HG02885 (cell line): ENCODE measurements around the gene RNF166.
A peak's percentile ranks its signal among the peaks of the same experiment; 100 is the strongest.

Experiments used
- ATAC-seq: cut with Tn5 transposase; IDR thresholded peaks from one replicate; pipeline ENCODE4 v1.9.1; 2021; ENCODE audit warnings: mild to moderate bottlenecking; ENCODE audit not compliant: unreplicated experiment, poor library complexity

The RNF166 gene

DNA sequence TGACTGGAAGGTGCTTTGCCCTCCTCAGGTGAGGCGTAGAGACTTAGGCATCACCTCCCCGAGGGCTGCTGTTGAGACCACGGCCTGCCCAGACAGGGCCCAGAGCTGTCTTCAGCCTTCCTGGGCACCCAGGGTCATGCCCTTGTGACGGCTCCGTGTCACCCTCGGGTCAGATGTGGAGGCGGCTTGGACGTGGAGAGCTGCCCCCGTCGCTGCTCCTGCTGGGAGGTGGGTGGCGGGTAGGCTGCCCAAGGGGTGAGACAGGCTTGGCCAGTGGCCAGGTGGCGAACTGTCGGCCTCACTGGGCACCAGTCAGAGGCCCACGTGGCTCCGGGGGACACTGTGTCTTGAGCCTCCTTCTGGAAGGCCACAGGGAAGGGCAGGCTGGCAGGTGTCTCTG is 11.0 kb downstream of the RNF166 start:
- ATAC-seq, result no peak

DNA sequence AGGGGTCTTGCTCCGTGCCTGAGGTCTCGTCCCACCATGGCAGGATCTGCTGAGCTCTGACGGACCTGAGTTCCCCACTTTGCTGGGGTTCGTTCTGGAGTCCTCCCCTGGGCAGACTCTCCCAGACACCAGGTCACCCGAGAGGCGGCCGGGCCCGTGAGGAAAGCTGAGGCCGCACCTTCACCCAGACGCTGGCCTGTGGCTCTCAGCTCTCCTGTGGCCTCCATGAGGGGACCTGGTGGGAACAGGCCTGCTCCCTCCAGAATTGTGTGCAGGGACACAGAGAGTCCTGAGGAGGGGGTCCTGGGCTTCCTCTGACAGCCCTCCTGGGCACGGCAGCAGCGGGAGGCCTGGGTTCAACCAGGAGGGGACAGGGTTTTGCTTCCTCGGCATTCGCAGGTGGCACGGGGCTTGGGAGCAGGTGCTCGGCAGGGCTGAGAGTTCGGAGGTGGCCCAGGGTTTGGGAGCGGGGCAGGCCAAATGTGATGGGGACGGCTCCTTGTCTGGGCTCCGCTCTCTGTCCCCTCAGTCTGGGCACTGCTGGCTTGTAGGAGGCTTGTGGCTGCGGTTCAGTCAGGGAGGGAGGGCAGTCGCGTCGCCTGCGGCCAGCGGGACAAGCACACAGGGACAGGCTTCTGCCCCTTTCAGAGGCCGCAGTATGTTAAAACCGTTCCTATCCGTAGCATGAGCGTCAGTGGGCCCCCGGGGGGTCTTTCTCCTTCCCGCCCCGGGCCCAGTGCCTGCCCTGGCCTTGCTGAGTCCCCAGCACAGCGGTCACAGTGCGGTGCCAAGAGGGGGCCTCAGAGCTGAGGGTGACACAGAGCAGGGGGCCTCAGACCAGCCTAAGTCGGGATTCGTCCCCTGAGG is 11.8 kb downstream of the RNF166 start:
- no peak for ATAC-seq

DNA sequence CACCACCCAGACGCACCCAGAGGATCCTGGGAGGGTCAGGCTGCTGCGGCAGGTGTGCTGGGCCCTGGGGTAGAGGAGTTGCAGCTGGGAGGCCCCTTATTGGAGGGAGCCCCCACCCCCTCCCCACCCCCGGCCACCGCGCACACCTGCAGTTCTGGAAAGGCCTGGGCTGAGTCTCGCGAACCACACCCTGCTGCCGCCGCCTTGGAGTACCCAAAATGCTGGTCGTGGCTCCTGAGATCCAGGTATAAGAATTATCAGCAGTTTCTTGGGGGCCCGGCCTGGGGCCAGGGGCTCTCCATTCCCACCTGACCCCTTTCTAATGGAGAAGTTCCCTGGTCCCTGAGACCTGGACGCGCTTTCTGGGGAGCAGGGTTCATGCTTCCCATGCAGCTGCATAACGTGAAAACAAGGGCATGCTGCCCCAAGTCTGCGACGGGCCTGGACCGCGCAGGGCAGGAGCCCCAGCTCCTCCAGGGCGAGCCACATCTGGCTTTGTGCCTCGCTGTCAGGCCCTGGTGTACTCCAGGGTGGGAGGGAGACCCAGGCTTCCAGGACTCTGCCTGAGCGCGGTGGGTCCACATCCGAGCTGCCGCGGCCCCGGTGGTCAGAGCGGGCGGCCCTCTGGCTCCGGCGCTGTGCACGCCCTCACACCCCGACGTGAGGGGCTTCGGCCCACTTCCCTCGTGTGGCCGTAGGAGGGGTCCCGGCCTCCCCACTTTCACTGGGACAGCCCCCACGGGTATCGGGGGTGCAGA is 12.6 kb downstream of the RNF166 start:
- ATAC-seq, result no peak

DNA sequence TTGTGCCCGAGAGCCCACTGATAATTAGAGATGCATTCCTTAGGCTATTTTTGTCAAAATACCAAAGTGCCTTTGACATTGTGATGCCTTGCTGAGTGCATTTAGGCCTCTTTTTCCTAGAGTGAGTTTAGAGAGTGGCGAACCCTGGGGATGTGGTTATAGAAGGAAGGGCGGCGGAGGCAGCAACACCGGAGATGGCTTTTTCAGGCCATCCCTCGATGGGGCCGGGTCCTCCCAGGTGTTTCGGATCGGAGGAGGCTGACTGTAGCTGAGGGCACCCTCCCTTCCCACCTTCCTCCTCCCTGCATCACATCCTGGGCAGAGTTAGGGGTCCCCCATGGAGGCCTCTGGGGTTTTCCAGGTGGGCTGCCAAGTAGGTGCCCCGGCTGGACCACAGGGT is 13.3 kb downstream of the RNF166 start:
- no peak for ATAC-seq

DNA sequence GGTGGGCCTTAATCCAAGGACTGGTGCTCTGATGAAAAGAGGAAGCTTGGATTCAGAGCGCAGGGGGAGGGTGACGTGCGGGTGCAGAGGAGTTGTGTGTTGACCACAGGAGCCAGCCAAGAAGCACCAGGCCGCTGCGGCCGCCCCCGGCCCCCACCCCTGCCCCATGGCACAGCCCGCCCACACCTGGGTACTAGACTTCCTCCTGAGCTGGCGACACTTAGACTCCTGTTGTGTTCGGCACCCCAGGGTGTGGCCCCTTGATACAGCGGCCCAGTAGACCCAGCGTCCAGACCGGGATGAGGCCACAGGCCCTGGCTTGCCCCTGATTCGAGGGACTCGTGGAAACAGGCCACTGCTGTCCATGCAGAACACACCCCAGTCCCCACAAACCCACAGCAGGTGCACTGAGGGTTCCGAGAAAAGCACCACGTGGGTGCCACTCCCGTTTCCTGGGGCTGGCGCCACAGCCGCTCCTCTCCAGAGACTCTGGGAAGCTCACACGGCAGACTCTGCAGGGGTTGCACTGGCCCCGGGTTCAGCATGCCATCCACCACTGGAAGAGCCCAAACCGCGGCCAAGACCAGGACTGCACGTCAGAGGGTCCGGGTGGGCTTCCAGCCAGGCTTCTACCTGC is 14.2 kb downstream of the RNF166 start:
- ATAC-seq, result no peak

DNA sequence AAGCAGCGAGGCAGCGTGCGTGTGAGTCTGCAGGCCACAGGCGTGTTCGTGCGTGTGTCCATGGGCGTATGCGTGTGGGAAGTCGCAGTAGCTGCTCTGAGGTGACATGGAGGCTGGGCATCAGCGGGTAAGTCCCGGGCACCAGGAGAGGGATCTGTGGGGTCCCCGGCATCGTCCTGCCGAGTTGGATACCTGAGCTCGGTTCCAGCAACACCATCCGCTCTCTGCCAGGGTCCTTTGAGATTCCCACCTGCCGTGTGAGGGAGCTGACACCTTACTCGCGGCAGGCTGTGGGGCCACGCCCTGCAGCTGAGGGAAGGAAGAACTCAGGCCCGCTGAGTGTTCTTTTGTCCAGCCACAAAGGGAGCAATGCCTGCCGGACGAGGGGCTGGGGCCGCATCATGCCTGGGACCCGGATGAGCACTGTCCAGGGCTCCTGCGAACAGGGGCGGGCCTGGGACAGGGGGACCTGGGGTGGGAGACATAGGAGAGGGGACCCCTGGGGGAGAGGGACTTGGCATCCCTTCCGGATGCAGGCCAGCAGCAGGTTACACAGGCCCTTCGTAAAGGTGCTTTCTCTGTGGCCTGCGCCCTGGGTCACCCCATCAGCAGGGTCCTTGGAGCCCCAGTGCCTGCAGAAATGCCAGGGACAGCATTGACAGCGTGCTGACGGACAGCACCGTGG is 14.9 kb downstream of the RNF166 start:
- no peak for ATAC-seq

DNA sequence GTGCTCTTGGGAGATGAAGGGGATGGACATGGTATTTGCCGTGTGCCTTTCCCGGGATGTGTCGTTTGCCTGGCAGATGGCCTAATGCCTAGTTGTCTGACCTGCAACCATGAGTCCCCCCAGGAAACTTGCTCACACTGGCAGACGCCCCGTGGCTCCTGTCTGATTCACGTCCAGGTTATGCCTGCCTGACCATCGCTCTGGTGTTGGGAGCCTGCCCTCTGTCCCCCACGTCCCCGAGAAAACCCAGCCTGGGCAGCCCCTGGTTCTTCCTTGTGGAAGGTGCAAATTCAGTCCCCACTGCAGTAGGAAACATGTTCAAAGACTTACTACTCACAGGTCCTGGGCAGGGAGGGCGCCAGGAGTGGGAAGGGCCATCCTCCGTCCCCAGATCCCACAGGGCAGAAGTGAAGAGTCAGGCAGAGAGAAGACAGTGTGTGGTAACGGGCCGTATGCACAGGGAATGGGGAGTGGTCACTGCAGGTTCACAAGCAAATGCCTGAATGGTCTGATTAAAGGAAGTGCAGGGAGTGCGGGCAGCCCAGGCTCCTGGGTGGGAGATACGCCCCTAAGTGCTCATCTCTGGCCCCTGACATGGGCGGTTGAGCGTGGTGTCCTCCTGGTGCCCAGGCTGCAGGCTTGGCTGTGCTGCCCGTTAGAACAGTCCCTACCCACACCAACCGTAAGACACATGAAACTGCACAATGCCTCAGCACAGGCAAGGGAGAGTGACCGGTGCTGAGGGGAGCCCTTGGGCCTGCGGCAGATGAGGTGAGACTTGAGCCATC is 15.7 kb downstream of the RNF166 start:
- no peak for ATAC-seq

DNA sequence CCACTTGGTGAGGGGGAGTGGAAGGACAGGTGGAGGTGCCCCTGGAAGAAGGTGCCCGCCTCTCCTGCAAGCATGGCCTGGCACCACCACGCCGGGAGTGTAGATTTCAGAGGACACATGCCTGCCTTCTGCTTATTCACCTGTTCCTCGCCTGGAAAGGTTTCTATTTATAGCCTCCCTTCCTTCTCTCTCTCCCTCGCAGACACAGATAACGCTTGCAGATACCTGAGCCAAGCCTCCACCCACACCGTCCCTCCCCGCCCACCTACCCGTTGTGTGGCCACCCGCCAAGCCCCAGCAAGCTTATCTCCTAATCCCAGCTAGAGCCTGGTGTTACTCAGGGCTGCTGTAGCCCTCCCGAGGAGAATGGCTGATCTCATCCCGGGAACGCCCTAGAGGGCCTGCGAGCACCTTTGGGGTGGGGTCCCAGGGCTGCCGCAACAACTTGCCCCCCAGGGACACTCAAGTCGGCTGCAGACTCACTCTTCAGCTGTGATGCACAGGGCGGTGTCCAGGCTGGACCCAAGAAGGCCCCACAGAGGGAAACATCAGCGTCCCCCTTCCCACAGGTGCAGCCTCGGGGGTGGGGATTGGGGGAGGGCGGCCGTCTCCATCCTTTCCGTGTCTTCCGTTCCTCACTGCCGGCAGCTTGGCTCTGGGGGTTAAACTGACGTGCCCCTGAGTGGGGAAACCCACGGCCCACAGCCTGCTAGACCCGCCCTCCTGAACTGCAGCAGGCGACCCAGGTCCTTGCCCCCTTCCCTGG is 18.0 kb downstream of the RNF166 start:
- ATAC-seq, result no peak

DNA sequence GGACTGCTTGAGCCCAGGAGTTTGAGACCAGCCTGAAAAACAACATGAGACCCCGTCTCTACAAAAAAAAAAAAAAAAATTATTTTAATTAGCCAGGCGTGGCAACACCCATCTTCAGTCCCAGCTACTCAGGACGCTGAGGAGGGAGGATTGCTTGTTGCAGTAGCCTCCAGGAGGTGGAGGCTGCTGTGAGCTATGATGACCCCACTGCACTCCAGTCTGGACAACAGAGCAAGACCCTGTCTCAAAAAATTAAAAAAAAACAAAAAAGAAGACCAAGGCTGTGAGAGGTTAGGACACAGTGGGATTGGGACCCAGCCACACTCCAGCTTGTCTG is 18.6 kb downstream of the RNF166 start:
- ATAC-seq, result no peak

DNA sequence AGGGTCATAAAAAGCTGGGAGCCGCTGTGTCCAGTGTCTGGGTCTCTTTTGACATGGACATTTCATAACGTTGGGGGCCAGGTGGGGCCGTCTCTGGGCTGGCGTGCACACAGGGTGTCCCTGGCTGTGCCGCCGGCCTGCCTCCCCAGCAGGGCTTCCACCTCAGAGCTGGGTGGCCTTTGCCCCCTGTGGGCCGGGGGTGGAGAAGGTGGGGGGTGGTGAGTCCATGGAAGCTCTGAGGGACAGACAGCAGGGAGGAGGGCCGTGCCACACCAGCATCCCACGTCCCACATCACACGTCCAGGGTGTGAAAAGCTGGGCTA is 19.0 kb downstream of the RNF166 start:
- no peak for ATAC-seq

DNA sequence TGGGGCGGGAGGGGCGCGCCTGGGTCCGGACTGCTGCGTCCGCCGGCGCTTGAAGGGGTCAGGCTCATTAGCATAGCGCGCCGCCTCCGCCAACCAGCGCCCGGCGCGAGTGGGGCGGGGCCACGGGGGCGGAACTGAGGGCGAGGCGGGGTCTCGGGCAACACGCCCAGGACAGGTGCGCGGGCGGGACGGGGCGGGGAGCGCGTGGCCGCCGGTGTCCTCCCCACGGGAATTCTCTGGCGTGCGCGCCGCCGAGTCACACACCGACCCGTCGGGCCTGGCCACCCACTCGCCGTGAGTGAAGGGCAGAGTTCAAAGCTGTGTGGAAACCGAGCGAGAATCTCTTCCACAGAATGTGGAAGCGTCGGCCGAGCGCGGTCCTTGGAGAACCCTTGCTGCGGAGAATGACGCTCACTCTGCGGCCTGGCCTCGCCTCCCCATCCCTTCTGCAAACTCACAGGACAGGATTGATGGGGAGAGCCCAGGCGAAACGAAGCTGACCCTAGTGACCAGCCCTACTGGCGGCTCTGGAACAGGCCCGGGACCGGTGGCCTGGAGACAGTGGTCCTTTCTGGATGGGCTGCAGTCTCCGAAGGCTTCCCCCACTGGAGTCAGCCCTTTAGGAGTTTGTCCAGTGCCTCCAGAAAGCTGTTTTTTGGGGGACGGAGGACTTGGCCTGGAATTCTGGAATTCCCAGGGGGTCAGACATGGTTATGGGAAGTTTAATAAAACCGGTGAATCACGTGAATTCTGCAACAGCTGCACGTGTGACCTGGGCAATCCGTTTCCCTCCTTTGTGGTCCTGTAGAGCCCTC is 19.6 kb downstream of the RNF166 start, which contains the start of gene SNAI3:
Gene SNAI3, minus strand, starts transcription at position 69 of the 815 bp plus-strand sequence. CDS start 101 bp downstream, outside the sequence.
- peak; percentile 75 for ATAC-seq

DNA sequence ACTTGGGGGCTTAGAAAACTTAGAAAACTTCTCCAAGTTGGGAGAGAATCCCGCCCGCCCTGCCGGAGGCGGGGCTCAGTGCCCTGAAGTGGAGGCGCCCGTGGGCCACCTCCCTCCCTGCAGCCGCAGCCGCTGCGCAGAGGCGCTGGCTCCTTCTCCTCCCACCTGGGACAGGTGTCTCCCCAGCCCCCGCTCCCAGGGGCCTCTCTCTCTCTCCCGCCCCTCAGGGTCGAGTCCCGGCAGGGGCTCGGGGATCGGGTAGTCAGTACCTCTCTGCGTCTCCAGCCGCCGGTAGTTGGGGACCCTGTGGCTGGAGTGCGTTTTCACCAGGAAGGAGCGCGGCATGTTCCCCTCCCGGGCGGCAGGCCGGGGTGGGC is 20.2 kb downstream of the RNF166 start:
- peak; percentile 12 for ATAC-seq

DNA sequence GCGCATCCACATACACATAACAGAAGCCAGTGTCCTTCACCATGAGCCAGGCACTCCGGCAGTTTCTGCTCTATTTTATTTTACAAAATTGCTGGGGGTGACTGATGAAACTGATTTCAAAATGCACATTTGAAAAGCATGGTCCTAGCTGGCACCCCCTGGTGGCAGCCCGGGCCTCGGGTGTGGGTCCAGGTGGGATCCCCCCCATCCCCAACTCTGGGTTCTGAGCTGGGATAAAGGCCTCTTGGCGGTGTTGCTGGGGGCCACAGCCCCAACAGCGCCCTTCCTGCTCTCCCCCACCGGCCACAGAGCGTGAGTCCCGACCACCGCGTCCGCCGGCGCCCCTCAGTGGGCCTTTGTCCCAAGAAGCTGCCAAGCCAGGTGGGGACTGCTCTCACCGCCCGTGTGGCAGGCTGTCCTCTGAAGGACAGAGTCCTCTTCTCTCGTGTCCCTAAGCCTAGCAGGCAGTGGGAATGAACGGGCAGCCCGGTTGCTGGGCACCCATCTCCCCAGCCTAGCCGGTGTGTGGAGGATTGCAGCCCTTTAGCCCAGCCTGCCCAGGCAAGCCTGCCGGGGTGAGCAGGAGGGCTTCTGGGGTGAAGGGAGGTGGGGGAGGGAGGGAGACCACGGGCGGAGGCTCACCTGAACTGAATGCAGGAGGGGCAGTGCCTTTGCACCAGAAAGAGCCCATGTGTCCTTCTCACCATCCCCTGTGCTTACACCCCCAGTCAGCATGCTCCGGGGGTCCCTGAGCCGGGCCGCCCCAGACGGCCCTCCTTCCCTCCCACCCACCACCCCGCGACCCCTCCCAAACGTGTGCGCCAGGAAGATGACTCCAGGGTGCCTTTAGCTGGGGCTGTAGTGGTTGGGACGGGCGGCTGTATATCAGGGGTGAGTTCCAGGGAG is 20.8 kb downstream of the RNF166 start:
- ATAC-seq, result no peak

DNA sequence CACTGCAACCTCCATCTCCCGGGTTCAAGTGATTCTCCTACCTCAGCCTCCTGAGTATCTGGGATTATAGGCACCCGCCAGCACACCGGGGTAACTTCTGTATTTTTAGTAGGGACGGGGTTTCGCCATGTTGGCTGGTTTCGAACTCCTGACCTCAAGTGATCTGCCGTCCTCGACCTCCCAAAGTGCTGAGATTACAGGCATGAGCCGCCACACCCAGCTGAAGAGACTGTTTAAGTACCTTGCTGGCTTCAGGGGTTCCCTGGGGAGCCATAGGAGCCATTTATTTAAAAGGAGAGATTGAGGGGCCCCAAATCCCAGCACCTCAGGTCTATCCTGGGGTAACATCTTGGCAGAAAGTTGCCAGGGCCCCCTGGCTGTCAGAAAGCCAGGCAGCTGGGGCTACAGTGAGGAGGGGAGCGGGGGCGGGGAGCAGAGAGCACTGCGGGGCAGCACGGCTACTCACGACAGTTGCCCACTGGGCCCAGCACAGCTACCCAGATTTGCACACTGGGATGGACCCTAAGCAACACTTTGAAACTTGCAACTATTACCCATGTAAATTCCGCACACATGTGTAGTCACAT is 21.5 kb downstream of the RNF166 start:
- ATAC-seq, result no peak

DNA sequence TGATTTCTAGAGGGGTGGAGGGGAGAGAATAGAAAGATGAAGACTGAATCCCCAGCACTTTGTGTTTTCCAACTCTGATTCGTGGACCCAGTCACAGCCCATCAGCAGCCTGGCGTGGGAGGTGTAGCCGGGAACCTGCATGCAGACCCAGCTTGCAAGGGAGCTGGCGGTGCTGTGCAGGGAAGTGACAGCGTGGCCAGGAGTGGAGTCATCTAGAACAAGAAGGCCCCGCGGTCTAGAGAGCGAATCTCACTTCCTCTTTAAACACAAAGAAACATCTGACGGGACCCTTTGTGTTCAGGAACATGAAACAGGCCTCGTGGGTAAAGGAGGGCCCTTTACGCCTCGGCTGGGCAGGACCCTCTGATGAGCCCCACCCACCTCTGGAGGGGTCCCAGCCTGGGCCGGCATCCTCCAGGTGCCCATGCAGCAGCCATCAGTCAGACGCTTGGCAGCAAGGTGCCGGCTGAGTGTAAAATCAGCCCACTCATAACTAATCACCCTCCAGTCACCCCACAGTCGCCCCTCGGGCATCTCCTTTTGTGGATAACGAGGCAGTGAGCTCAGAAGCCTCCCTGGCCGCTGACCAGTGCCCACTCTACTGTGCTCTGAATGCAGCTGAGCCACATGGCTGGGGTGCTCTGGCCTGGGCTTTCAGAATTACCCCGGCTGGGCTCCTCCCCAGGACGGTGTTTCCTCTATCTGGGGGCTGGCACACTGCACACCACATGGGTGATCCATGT is 24.3 kb downstream of the RNF166 start:
- ATAC-seq, result peak; percentile 73

DNA sequence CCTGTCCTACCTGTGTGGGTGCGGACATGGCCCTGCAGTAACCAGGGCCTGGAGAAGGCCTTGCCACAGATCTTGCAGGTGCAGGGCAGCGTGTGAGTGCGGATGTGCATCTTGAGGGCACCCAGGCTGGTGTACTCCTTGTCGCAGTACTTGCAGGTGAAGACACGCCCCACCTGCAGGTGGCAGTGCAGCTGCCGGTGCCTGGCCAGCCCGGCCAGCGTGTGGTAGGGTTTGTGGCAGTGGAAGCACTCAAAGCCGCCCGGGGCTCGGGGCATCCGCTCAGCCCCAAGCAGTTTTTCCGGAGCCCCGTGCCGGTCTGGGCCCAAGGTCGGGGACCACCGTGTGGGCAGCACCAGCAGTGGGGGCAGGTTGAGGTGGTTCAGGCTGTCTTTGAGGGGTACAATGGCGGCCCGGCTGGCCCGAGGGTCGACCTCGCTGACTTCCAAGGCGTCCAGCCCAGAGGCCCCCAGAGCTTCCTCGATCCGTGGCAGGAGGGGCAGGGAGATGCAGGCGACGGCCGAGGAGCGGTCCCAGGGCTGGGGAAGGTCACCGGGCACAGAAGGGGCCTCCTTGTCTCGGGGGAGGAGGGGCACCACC is 25.0 kb downstream of the RNF166 start:
- ATAC-seq, result no peak
